RWPE2 (cell line): Measurements from ENCODE around the gene ZNF587.
"Not testable (repeated sequence)": the region's sequence is repeated elsewhere in the genome, so short reads cannot be mapped to it uniquely, and the experiment has no call there.

ENCODE experiments used
- ATAC-seq: fragments of 200-7000 bp; cut with Tn5 transposase; 3 replicates; pipeline ENCODE4 v1.9.1; 2021; ENCODE audit warnings: low read depth
- DNase-seq: peaks from one replicate; pipeline ENCODE4 v3.0.0-alpha.2; 2020; ENCODE audit warnings: low spot score
- H3K27ac ChIP-seq: fragments of 450-650 bp; 2 replicates; pipeline ENCODE4 v1.5.1; 2017; ENCODE audit warnings: mild to moderate bottlenecking; ENCODE audit not compliant: poor library complexity, severe bottlenecking
- H3K27me3 ChIP-seq: fragments of 250-450 bp; sonication (Bioruptor Pico); 2 replicates; pipeline ENCODE4 v1.5.1; 2021; ENCODE audit warnings: mild to moderate bottlenecking, moderate library complexity; ENCODE audit not compliant: insufficient read depth, poor library complexity, severe bottlenecking
- H3K36me3 ChIP-seq: fragments of 250-450 bp; sonication (Bioruptor Pico); 2 replicates; pipeline ENCODE4 v1.5.1; 2020; ENCODE audit warnings: low read depth, mild to moderate bottlenecking, moderate library complexity
- H3K4me1 ChIP-seq: fragments of 250-450 bp; sonication (Bioruptor Pico); 2 replicates; pipeline ENCODE4 v1.5.1; 2021; ENCODE audit warnings: mild to moderate bottlenecking, moderate library complexity; ENCODE audit not compliant: insufficient read depth, poor library complexity, severe bottlenecking
- H3K4me3 ChIP-seq: fragments of 250-450 bp; sonication (Bioruptor Pico); 2 replicates; pipeline ENCODE4 v1.5.1; 2021; ENCODE audit warnings: mild to moderate bottlenecking, moderate library complexity; ENCODE audit not compliant: severe bottlenecking
- H3K9me3 ChIP-seq: fragments of 250-450 bp; sonication (Bioruptor Pico); 2 replicates; pipeline ENCODE4 v1.5.1; 2021; ENCODE audit warnings: mild to moderate bottlenecking, moderate library complexity; ENCODE audit not compliant: severe bottlenecking
- CTCF ChIP-seq: fragments of 450-650 bp; IDR thresholded peaks from one replicate; pipeline ENCODE4 v1.5.1; 2017; ENCODE audit warnings: mild to moderate bottlenecking, moderate library complexity; ENCODE audit not compliant: poor library complexity, severe bottlenecking

The ZNF587 gene

DNA sequence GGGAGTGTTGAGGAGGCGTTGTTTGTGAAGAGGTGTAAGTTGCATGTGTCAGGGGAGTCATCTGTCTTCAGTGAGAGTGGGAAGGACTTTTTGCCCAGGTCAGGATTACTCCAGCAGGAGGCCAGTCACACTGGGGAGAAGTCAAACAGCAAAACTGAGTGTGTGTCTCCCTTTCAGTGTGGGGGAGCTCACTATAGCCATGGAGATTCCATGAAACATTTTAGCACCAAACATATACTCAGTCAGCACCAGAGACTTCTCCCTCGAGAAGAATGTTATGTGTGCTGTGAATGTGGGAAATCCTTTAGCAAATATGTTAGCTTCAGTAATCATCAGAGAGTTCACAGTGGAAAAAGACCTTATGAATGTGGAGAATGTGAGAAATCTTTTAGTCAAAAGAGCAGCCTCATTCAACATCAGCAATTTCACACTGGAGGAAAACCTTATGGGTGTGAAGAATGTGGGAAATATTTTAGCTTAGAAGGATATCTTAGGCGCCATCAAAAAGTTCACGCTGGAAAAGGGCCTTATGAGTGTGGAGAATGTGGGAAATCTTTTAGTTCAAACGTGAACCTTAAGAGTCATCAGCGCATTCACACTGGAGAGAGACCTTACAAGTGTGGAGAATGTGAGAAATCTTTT lies 8.4 kb upstream of the ZNF587 start:
- Histone ChIP-seq H3K27ac (no peak overlapping the region), H3K36me3 (peaks cover 56% of the 10 kb centered on the region), H3K4me3 (no peak overlapping the region), H3K4me1 (no peaks in the 10 kb centered on the region), H3K27me3 (no peaks in the 10 kb centered on the region), H3K9me3 (no peaks in the 10 kb centered on the region)
- DNase-seq (no peak), ATAC-seq (no peak)
- no peak for TF ChIP-seq CTCF

GRCh38 chr19:57847164-57847563 lies 2.5 kb upstream of the ZNF587 start:
- peaks cover 37% of the 10 kb centered on the region for H3K36me3 ChIP-seq
- not testable (repeated sequence) for H3K4me1 ChIP-seq

DNA sequence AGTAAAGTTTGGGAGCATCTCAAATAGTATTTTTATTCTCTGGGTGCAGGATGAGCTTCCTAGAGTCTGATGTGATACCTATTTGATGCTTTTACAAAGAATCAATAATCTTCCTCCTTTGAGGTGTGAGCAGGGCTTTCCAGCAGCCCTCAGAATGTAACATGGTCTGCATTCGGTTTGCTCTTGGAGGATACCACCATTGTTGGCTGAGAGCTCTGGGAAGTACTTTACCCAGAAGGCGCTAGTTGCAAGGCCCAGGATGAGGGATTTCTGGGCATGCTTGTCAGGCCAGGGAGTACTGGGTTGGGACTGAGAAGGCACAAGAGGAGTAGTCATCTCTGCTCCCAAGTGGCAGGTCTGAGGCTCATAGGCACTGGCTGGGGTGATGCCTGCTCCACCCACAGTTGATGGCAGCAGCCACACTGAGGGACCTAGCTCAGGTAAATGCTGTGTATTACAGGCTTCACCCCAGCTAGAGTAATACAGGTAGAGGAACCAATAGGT lies 445 bp upstream of the ZNF587 start:
- H3K27me3 ChIP-seq, ATAC-seq, DNase-seq, H3K9me3 ChIP-seq, H3K4me1 ChIP-seq: not testable (repeated sequence)
- peak overlapping the region; percentile 76 for H3K27ac ChIP-seq
- H3K36me3 ChIP-seq = peaks cover 40% of the 10 kb centered on the region
- peak overlapping the region; percentile 55 for H3K4me3 ChIP-seq

More at GRCh38 chr19:57847164-57847563, 2.5 kb upstream of the ZNF587 start:
- H3K4me3 ChIP-seq, DNase-seq, H3K27ac ChIP-seq, H3K27me3 ChIP-seq, H3K9me3 ChIP-seq, ATAC-seq: not testable (repeated sequence)

GRCh38 chr19:57850553-57851017 lies 926 bp downstream of the ZNF587 start:
- no peak for DNase-seq

GRCh38 chr19:57851812-57852603 lies 2.3 kb downstream of the ZNF587 start:
- peaks cover 43% of the 10 kb centered on the region for H3K36me3 ChIP-seq
- H3K27ac ChIP-seq, H3K27me3 ChIP-seq, ATAC-seq, DNase-seq, H3K4me1 ChIP-seq, H3K4me3 ChIP-seq, H3K9me3 ChIP-seq: not testable (repeated sequence)

More at GRCh38 chr19:57850553-57851017, 926 bp downstream of the ZNF587 start:
- peak overlapping the region; percentile 76 for H3K27ac ChIP-seq
- ATAC-seq = peak; percentile 26
- peak overlapping the region; percentile 55 for H3K4me3 ChIP-seq
- no peaks in the 10 kb centered on the region for H3K27me3 ChIP-seq
- no peaks in the 10 kb centered on the region for H3K9me3 ChIP-seq
- no peak for TF ChIP-seq CTCF
- H3K4me1 ChIP-seq = peaks cover 6% of the 10 kb centered on the region
- H3K36me3 ChIP-seq = peaks cover 28% of the 10 kb centered on the region

DNA sequence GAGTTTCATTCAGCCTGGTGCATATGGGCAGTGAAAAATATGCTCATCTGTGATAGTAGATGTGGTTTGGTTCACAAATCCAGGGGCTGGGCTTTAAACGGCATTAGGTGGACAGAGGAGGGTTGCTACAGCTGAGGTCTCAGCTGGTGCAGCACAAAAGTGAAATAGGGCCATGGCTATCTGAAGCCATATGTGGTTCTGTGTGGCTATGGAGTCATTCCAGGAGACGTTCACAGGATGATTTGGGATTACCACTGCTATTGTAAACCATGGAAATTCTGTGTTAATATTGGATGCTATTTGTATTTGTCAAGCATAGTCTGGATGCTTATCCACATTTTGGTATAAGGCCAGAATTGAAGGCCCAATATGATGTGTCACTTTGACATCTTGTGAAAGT lies 4.5 kb downstream of the ZNF587 start:
- H3K36me3 ChIP-seq = peaks cover 57% of the 10 kb centered on the region
- H3K27me3 ChIP-seq, H3K4me3 ChIP-seq: not testable (repeated sequence)

GRCh38 chr19:57862351-57862750 lies 12.7 kb downstream of the ZNF587 start:
- peaks cover 85% of the 10 kb centered on the region for H3K36me3 ChIP-seq
- not testable (repeated sequence) for H3K4me1 ChIP-seq, ATAC-seq, DNase-seq, H3K9me3 ChIP-seq, H3K27ac ChIP-seq, H3K27me3 ChIP-seq, H3K4me3 ChIP-seq

More for the DNA sequence above, 4.5 kb downstream of the ZNF587 start:
- H3K9me3 ChIP-seq, H3K4me1 ChIP-seq, H3K27ac ChIP-seq, ATAC-seq, DNase-seq: not testable (repeated sequence)
